Chondrocyte (in vitro differentiated cells): ENCODE measurements around the gene GGACT. TPM values are rescaled to one million over a fixed set of nuclear protein-coding genes. Genes with fewer than 3 reads are reported as not detected.

Experiments used
- DNase-seq: peaks from one replicate; pipeline ENCODE4 v3.0.0; 2021; ENCODE audit warnings: mixed read lengths, low spot score
- H3K27ac Mint-ChIP-seq: one replicate; pipeline ENCODE4 v1.8.0; 2021; ENCODE audit warnings: mild to moderate bottlenecking, moderate library complexity, mixed read lengths; ENCODE audit not compliant: unreplicated experiment
- H3K27me3 Mint-ChIP-seq: 2 replicates; pipeline ENCODE4 v1.8.0; 2021; ENCODE audit warnings: low read depth, mixed read lengths
- H3K36me3 Mint-ChIP-seq: 2 replicates; pipeline ENCODE4 v1.8.0; 2021; ENCODE audit warnings: low read depth, mixed read lengths
- H3K4me1 Mint-ChIP-seq: 2 replicates; pipeline ENCODE4 v1.8.0; 2021; ENCODE audit warnings: low read depth, mild to moderate bottlenecking, mixed read lengths
- H3K4me3 Mint-ChIP-seq: one replicate; pipeline ENCODE4 v1.8.0; 2021; ENCODE audit warnings: mild to moderate bottlenecking, moderate library complexity, mixed read lengths; ENCODE audit not compliant: unreplicated experiment
- H3K9me3 Mint-ChIP-seq: 2 replicates; pipeline ENCODE4 v1.8.0; 2021; ENCODE audit warnings: low read depth, mixed read lengths
- total RNA-seq: library from RNA; stranded (reverse); gene quantifications from 3 replicates; pipeline ENCODE4 v1.2.1, GENCODE V29; 2021
- TF ChIP-seq, protein P1 (sequence below): fragments of 200-600 bp; sonication (generic); IDR thresholded peaks from 2 replicates; pipeline ENCODE4 v1.5.0; 2021; ENCODE audit warnings: antibody characterized with exemption, mild to moderate bottlenecking, moderate library complexity

GGACT gene
- total RNA-seq, 1 donor from 2014 or later: 11.3 TPM

DNA sequence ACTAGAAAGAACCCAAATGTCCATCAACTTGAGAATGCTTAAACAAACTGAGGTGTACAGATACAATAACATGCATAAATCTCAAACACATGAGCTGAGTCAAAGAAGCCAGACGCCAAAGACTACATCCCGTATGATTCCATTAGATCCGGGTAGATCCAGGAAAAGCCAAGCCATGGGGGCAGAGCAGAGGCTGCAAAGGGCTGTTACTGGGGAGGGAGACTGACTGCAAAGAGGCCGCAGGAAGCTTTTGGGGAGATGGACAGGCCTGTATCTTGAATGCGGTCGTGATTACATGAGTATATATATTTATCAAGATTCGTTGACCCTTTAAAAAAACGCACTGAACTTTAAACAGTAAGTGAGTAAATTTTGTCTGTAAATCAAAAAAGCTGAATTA, 28.7 kb downstream of the GGACT start:
- Mint-ChIP-seq H3K36me3 (peaks cover 1% of the 10 kb centered on the region), H3K4me1 (peaks cover 13% of the 10 kb centered on the region), H3K4me3 (no peak overlapping the region), H3K27me3 (no peaks in the 10 kb centered on the region), H3K27ac (no peak overlapping the region), H3K9me3 (peaks cover under 1% of the 10 kb centered on the region)
- TF ChIP-seq, protein P1, sequence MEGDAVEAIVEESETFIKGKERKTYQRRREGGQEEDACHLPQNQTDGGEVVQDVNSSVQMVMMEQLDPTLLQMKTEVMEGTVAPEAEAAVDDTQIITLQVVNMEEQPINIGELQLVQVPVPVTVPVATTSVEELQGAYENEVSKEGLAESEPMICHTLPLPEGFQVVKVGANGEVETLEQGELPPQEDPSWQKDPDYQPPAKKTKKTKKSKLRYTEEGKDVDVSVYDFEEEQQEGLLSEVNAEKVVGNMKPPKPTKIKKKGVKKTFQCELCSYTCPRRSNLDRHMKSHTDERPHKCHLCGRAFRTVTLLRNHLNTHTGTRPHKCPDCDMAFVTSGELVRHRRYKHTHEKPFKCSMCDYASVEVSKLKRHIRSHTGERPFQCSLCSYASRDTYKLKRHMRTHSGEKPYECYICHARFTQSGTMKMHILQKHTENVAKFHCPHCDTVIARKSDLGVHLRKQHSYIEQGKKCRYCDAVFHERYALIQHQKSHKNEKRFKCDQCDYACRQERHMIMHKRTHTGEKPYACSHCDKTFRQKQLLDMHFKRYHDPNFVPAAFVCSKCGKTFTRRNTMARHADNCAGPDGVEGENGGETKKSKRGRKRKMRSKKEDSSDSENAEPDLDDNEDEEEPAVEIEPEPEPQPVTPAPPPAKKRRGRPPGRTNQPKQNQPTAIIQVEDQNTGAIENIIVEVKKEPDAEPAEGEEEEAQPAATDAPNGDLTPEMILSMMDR: no peak
- no peak for DNase-seq

DNA sequence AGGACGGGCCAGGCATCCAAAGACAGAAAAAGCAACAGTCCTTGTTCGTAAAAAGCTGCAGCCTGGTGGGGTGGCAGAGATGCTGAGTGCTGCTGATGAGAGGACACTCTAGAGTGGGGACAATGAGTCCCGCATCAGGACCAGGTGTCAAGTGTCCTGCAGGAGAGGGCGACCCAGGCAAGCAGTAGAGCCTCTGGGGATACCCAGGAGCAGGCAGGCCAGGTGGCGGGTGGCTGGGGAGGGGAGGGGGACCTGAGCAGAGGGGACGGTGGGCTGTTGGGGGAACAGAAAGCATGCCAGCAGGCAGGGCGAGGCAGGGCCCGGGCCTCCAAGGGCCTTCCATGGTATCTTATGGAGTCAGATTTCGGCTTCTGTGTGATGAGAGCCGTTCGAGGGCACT, 35.8 kb downstream of the GGACT start:
- no peak for DNase-seq
- Mint-ChIP-seq H3K27me3 (no peaks in the 10 kb centered on the region), H3K36me3 (peaks cover 4% of the 10 kb centered on the region), H3K4me1 (peaks cover 16% of the 10 kb centered on the region), H3K27ac (no peak overlapping the region), H3K9me3 (peaks cover 5% of the 10 kb centered on the region), H3K4me3 (no peak overlapping the region)
- TF ChIP-seq, protein P1: no peak

GRCh38 chr13:100549316-100549715, 39.3 kb downstream of the GGACT start:
- DNase-seq: no peak
- H3K4me1 Mint-ChIP-seq: peaks cover 47% of the 10 kb centered on the region
- H3K9me3 Mint-ChIP-seq: no peaks in the 10 kb centered on the region
- TF ChIP-seq, protein P1: no peak
- no peak overlapping the region for H3K27ac Mint-ChIP-seq
- H3K27me3 Mint-ChIP-seq: no peaks in the 10 kb centered on the region
- no peaks in the 10 kb centered on the region for H3K36me3 Mint-ChIP-seq
- no peak overlapping the region for H3K4me3 Mint-ChIP-seq

- no peak overlapping the region for H3K4me3 Mint-ChIP-seq
- H3K9me3 Mint-ChIP-seq: no peaks in the 10 kb centered on the region
- DNase-seq: no peak
- TF ChIP-seq, protein P1: no peak
- peak overlapping the region; percentile 82 for H3K27ac Mint-ChIP-seq
- no peaks in the 10 kb centered on the region for H3K36me3 Mint-ChIP-seq
- H3K27me3 Mint-ChIP-seq: no peaks in the 10 kb centered on the region
- H3K4me1 Mint-ChIP-seq: peaks cover 60% of the 10 kb centered on the region
Measured at GRCh38 chr13:100547791-100548201, 40.8 kb downstream of the GGACT start.

DNA sequence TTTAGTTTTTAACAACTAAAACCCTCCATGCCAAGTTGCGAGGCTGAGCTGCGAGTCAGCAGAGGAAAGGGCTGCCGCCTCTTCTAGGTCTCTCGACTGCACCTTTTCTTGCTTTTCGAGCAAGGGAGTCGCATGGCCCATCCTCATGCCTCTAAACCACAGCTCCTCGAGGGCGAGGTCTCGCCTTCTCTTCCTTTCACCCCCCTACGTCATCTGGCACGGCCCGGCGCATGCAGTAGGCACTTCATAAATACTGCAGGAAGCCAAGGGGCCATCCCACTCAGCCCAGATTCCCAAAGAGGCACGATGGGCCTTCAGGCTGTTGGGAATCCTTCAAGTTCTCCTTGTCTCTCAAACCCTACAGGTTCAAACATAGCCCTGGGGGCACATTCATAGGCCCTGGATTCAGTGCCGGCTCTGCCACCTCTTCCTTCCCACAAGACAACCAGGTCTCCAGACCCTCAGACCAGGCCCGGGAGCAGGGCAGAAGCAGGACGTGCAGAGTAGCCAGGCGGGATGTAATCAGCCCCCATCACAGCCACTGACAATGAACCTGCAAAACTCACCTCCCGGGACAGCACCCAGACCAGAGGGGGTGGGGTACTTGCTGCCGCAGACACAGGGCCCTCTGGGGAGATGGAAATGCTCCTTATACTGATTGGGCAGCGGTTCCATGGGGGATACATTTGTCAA, 41.7 kb downstream of the GGACT start:
- DNase-seq: no peak
- Mint-ChIP-seq H3K27ac (peak overlapping the region; percentile 82), H3K27me3 (no peaks in the 10 kb centered on the region), H3K36me3 (no peaks in the 10 kb centered on the region), H3K4me1 (peaks cover 64% of the 10 kb centered on the region), H3K4me3 (no peak overlapping the region), H3K9me3 (no peaks in the 10 kb centered on the region)
- TF ChIP-seq, protein P1: no peak
